Inflammatory macrophage treated with lipopolysaccharide for 1 hour (primary cell): Measurements from ENCODE around the gene OR5D13.

Experiments used
- DNase-seq, 2 donors: peaks; one replicate each; pipeline ENCODE4 v3.0.0-alpha.2; 2020 to 2022

The OR5D13 gene, protein sequence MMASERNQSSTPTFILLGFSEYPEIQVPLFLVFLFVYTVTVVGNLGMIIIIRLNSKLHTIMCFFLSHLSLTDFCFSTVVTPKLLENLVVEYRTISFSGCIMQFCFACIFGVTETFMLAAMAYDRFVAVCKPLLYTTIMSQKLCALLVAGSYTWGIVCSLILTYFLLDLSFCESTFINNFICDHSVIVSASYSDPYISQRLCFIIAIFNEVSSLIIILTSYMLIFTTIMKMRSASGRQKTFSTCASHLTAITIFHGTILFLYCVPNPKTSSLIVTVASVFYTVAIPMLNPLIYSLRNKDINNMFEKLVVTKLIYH

DNA sequence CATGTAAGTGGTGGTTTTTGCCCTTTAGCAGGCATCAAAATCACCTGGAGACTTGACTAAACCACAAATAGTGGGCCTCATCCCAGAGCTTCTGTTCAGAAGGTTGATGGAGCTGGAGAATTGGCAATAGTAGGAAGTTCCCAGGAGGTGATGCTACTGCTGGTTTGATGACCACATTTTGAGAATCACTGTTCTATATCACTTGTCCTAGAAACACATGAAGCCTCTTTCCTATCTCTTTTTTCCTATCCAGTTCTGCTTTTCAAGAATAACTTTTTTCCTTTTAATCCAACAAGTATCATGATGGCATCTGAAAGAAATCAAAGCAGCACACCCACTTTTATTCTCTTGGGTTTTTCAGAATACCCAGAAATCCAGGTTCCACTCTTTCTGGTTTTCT is at the start of gene OR5D13:
Gene OR5D13, plus strand, starts transcription at position 301 of the 400 bp plus-strand sequence. Its CDS starts 0 bp downstream, at position 301.
- no peak for DNase-seq

DNA sequence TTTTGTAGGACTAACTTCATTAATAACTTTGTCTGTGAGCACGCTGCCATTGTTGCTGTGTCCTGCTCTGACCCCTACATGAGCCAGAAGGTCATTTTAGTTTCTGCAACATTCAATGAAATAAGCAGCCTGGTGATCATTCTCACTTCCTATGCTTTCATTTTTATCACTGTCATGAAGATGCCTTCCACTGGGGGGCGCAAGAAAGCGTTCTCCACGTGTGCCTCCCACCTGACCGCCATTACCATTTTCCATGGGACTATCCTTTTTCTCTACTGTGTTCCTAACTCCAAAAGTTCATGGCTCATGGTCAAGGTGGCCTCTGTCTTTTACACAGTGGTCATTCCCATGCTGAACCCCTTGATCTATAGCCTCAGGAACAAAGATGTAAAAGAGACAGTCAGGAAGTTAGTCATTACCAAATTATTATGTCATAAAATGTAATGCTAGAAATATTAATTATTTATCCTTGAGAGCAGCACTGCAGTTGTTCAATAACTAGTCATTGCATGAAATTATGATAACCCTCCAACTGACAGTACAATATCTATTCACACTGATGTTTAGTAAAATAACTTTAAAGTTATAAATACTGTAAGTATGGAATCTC is 46.4 kb upstream of the OR5D13 start:
- DNase-seq, result no peak

DNA sequence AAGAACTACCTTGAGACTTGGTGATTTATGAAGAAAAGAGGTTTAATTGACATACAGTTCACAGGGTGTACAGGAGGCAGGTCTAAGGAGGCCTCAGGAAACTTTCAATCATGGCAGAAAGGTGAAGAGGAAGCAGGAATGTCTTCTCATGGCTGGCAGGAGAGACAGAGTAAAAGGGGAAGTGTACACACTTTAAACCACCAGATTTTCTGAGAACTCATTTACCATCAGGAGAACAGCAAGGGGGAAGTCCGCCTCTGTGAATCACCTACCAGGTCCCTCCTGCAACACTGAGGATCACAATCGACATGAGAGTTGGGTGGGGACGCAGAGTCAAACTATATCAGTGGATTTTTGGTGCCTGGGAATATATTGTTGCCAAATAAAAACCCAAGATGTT is 40.3 kb upstream of the OR5D13 start:
- no peak for DNase-seq

DNA sequence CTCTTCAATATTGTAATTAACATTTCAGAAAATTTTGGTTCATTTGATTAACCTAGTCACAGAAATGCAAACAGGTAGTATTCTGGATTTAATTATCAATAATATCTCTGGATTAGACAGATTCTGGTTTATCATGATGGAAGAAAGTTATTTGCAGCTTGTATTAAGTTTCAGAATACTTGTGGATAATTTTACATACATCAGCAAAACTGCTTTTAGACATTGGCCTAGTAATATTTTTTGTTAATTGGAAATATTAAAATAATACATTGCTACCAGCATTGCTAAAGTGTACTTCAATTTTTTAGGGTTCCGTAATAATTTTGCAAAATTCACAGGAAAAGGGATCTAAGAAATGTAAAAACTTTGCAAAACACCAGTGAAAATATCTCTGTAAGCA is 18.4 kb downstream of the OR5D13 start:
- no peak for DNase-seq

DNA sequence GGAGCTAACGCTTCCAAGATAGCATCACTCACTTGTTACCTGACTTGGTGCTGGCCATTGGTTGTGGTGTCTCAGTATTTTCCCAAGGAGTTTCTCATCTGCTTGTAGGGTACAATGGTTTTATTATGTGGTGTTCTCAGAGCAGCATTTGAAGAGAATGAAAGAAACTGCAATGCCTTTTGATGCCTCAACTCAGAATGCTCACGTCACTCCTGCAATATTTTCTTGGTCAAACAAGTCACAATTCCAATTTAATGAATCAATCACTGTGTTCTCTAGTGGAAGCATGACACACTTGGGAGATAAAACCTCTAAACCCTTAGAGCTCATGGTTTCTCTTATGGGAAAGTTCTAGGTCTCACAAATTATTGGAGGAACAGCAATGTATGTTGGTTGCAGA is 20.1 kb downstream of the OR5D13 start:
- no peak for DNase-seq

DNA sequence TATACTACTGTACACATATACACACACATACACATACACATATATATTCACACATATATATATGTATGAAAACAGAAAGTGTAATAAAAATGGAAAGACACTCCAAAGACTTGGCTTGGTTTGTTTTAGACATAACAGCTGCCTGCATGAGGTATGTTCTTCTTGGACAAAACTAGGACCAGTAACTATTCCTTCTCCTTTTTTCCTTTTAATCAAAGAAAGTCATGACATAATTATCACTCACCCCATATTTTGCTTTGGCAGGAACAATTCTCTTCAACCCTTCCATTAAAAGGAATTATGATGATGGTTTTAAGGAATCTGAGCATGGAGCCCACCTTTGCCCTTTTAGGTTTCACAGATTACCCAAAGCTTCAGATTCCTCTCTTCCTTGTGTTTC is 22.0 kb downstream of the OR5D13 start, which contains the start of gene OR5D14:
Gene OR5D14, plus strand, starts transcription at position 301 of the 400 bp plus-strand sequence. Its CDS starts 0 bp downstream, at position 301.
- no peak for DNase-seq

DNA sequence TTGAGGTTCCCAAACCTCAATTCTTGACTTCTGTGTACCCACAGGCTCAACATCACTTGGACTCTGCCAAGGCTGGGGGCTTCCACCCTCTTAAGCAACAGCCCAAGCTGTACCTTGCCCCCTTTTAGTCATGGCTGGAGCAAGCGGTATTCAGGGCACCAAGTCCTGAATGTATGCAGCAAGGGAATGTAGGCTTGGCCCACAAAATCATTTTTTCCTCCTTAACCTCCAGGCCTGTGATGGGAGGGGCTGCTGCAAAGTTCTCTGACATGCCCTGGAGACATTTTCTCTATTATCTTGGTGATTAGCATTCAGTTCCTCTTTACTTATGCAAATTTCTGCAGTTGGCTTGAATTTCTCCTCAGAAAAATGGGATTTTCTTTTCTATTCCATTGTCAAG is 33.0 kb downstream of the OR5D13 start:
- no peak for DNase-seq

DNA sequence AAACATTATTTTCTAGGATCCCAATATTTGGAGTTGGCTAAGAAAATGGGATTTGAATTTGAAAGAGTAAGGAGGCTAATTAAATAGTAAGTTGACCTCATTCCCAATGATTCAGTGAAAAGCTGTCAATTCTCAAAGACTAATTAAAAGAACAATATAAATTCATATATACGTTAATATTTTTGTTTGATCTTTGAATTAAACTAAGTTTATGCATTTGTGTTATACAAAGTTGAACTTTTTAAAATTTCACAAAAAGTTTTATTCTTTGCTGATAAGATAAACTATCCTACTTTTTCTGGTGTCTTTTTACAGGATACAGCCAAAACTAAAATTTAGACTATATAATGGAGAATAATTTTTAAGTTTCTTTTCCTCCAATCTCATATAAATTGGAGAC is 37.8 kb downstream of the OR5D13 start, which contains the start of gene OR5L1:
Gene OR5L1, plus strand, starts transcription at position 301 of the 400 bp plus-strand sequence. CDS start 100 bp downstream, outside the sequence.
- DNase-seq, result no peak

DNA sequence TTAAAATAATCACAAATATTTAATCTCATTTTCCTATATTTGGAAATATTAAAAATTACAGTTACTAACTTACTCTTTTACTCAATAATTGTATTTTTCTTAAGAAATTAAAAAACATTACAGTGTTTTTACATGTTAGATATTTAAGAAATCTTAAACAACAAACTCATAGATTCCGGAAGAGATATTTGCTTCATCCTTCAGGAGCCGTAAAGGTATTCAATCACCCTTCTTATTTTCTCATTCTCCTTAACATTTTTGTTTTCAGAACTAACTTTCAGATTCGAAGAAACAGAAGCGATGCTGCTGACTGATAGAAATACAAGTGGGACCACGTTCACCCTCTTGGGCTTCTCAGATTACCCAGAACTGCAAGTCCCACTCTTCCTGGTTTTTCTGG is 46.1 kb downstream of the OR5D13 start, which contains the start of gene OR5D18:
Gene OR5D18, plus strand, starts transcription at position 301 of the 400 bp plus-strand sequence. Its CDS starts 0 bp downstream, at position 301.
- no peak for DNase-seq
